HFFc6 (cell line): ENCODE data around the gene ANXA8. TPM values are rescaled to one million over a fixed set of nuclear protein-coding genes. Genes with fewer than 3 reads are reported as not detected.

Source experiments
- DNase-seq: peaks from one replicate; pipeline ENCODE4 v3.0.0-alpha.2; 2018
- H3K27ac Mint-ChIP-seq: 2 replicates; pipeline ENCODE4 v1.8.0; 2020; ENCODE audit warnings: mild to moderate bottlenecking, mixed read lengths
- H3K27me3 Mint-ChIP-seq: 2 replicates; pipeline ENCODE4 v1.8.0; 2021; ENCODE audit warnings: mild to moderate bottlenecking, moderate library complexity, mixed read lengths; ENCODE audit not compliant: insufficient read depth
- H3K36me3 Mint-ChIP-seq: 2 replicates; pipeline ENCODE4 v1.8.0; 2021; ENCODE audit warnings: low read depth, mixed read lengths
- H3K4me1 Mint-ChIP-seq: 2 replicates; pipeline ENCODE4 v1.8.0; 2020; ENCODE audit warnings: low read depth, mixed read lengths
- H3K4me3 Mint-ChIP-seq: 2 replicates; pipeline ENCODE4 v1.8.0; 2020; ENCODE audit warnings: mild to moderate bottlenecking, moderate library complexity, mixed read lengths
- H3K9me3 Mint-ChIP-seq: 2 replicates; pipeline ENCODE4 v1.8.0; 2020; ENCODE audit warnings: mild to moderate bottlenecking, mixed read lengths
- CTCF ChIP-seq: fragments of 200-600 bp; sonication (generic); IDR thresholded peaks from 2 replicates; pipeline ENCODE4 v1.5.0; 2021; ENCODE audit warnings: antibody characterized with exemption, mild to moderate bottlenecking
- total RNA-seq, 6 experiments: library from RNA; stranded (reverse); fragmentation: NEBNext Ultra II Directional; extraction: Animal tissue kit (Norgen Biotek cat#: 25700); gene quantifications; 2 replicates in 1 of 6; 3 replicates in 5 of 6; pipeline ENCODE4 v1.2.3, GENCODE V29; 2021

ANXA8 gene
- total RNA-seq, 6 experiments from 2014 or later, result 0.45 to 1.1 (median 0.53) TPM; not detected in 1

- peaks cover 12% of the 10 kb centered on the region for H3K9me3 Mint-ChIP-seq
- no peak for DNase-seq
- H3K4me3 Mint-ChIP-seq, result no peak overlapping the region
- no peak for TF ChIP-seq CTCF
- H3K27ac Mint-ChIP-seq, result no peak overlapping the region
- H3K36me3 Mint-ChIP-seq, result peaks cover 11% of the 10 kb centered on the region
- peaks cover 14% of the 10 kb centered on the region for H3K27me3 Mint-ChIP-seq
- no peaks in the 10 kb centered on the region for H3K4me1 Mint-ChIP-seq
These were observed 42.0 kb downstream of the ANXA8 start for GRCh38 chr10:47441938-47442337.

GRCh38 chr10:47440207-47440606 is 43.7 kb downstream of the ANXA8 start:
- Mint-ChIP-seq H3K36me3 (peaks cover 3% of the 10 kb centered on the region), H3K27ac (no peak overlapping the region), H3K27me3 (peaks cover 19% of the 10 kb centered on the region), H3K9me3 (peaks cover 3% of the 10 kb centered on the region), H3K4me3 (no peak overlapping the region), H3K4me1 (no peaks in the 10 kb centered on the region)
- no peak for TF ChIP-seq CTCF
- no peak for DNase-seq

GRCh38 chr10:47438857-47439474 is 44.9 kb downstream of the ANXA8 start:
- peaks cover 24% of the 10 kb centered on the region for H3K27me3 Mint-ChIP-seq
- H3K27ac Mint-ChIP-seq, result no peak overlapping the region
- H3K36me3 Mint-ChIP-seq, result no peaks in the 10 kb centered on the region
- DNase-seq, result peak; percentile 69
- peaks cover 10% of the 10 kb centered on the region; the same call in 1 of the 2 replicates for H3K9me3 Mint-ChIP-seq
- H3K4me1 Mint-ChIP-seq, result no peaks in the 10 kb centered on the region
- peak; percentile 76 for TF ChIP-seq CTCF
- no peak overlapping the region for H3K4me3 Mint-ChIP-seq

GRCh38 chr10:47435081-47435480 is 48.8 kb downstream of the ANXA8 start:
- H3K36me3 Mint-ChIP-seq, result no peaks in the 10 kb centered on the region
- no peak overlapping the region for H3K27ac Mint-ChIP-seq
- no peaks in the 10 kb centered on the region for H3K4me1 Mint-ChIP-seq
- peaks cover 10% of the 10 kb centered on the region; the same call in 1 of the 2 replicates for H3K9me3 Mint-ChIP-seq
- TF ChIP-seq CTCF, result no peak
- H3K4me3 Mint-ChIP-seq, result no peak overlapping the region
- DNase-seq, result no peak
- peaks cover 33% of the 10 kb centered on the region for H3K27me3 Mint-ChIP-seq

- peaks cover 10% of the 10 kb centered on the region for H3K9me3 Mint-ChIP-seq
These were observed 58.0 kb downstream of the ANXA8 start for GRCh38 chr10:47425813-47426419.

More at GRCh38 chr10:47425813-47426419, 58.0 kb downstream of the ANXA8 start:
- Mint-ChIP-seq H3K4me3 (no peak overlapping the region), H3K4me1 (peaks cover 29% of the 10 kb centered on the region), H3K27ac (no peak overlapping the region), H3K36me3 (peaks cover 9% of the 10 kb centered on the region), H3K27me3 (peaks cover 37% of the 10 kb centered on the region)
- DNase-seq, result no peak
- no peak for TF ChIP-seq CTCF
